ENCODE data around the gene PHF24.

The PHF24 gene

GRCh38 chr9:34984049-34984448 lies 26.0 kb downstream of the PHF24 start:
- Histone ChIP-seq H3K4me3 (ENCODE audit: low read length) (no peak overlapping the region), H3K9me3 (replicated peaks; ENCODE audit: low read length) (no peaks in the 10 kb centered on the region), H3K27me3 (ENCODE audit: control insufficient read depth, insufficient read depth, low read length) (peaks cover 40% of the 10 kb centered on the region), H3K9ac (ENCODE audit: low read depth, low read length) (no peak overlapping the region), H3K4me1 (ENCODE audit: control insufficient read depth, insufficient read depth, low read length) (peaks cover 10% of the 10 kb centered on the region), H3K4me2 (ENCODE audit: low read length) (no peak overlapping the region), H3K36me3 (ENCODE audit: insufficient read depth, low read length) (no peaks in the 10 kb centered on the region)

- H3K4me1 ChIP-seq (ENCODE audit: control insufficient read depth, insufficient read depth, low read length): peaks cover 14% of the 10 kb centered on the region
- no peak overlapping the region for H3K4me3 ChIP-seq (ENCODE audit: low read length)
- H3K9ac ChIP-seq (ENCODE audit: low read depth, low read length): no peak overlapping the region
- peaks cover 27% of the 10 kb centered on the region for H3K27me3 ChIP-seq (ENCODE audit: control insufficient read depth, insufficient read depth, low read length)
- H3K4me2 ChIP-seq (ENCODE audit: low read length): no peak overlapping the region
- no peaks in the 10 kb centered on the region for H3K9me3 ChIP-seq (replicated peaks; ENCODE audit: low read length)
- no peaks in the 10 kb centered on the region for H3K36me3 ChIP-seq (ENCODE audit: insufficient read depth, low read length)
Observed at GRCh38 chr9:34985311-34985899, 27.3 kb downstream of the PHF24 start.

- Histone ChIP-seq H3K27me3 (ENCODE audit: control insufficient read depth, insufficient read depth, low read length) (peaks cover 16% of the 10 kb centered on the region), H3K36me3 (ENCODE audit: insufficient read depth, low read length) (no peaks in the 10 kb centered on the region), H3K4me3 (ENCODE audit: low read length) (no peak overlapping the region), H3K9ac (ENCODE audit: low read depth, low read length) (no peak overlapping the region), H3K4me1 (ENCODE audit: control insufficient read depth, insufficient read depth, low read length) (peaks cover 25% of the 10 kb centered on the region), H3K9me3 (replicated peaks; ENCODE audit: low read length) (no peaks in the 10 kb centered on the region), H3K4me2 (ENCODE audit: low read length) (no peak overlapping the region)
Observed at GRCh38 chr9:34986540-34987047, 28.5 kb downstream of the PHF24 start.

- Histone ChIP-seq H3K4me1 (ENCODE audit: control insufficient read depth, insufficient read depth, low read length) (peaks cover 33% of the 10 kb centered on the region), H3K9ac (ENCODE audit: low read depth, low read length) (no peak overlapping the region), H3K27me3 (ENCODE audit: control insufficient read depth, insufficient read depth, low read length) (peaks cover 14% of the 10 kb centered on the region), H3K9me3 (replicated peaks; ENCODE audit: low read length) (no peaks in the 10 kb centered on the region), H3K36me3 (ENCODE audit: insufficient read depth, low read length) (no peaks in the 10 kb centered on the region), H3K4me2 (ENCODE audit: low read length) (no peak overlapping the region), H3K4me3 (ENCODE audit: low read length) (no peak overlapping the region)
Observed at GRCh38 chr9:34987160-34987901, 29.2 kb downstream of the PHF24 start.

- peak overlapping the region; percentile 80 for H3K9ac ChIP-seq (ENCODE audit: low read depth, low read length)
- H3K4me2 ChIP-seq (ENCODE audit: low read length): peak overlapping the region; percentile 84
- H3K36me3 ChIP-seq (ENCODE audit: insufficient read depth, low read length): no peaks in the 10 kb centered on the region
- H3K4me1 ChIP-seq (ENCODE audit: control insufficient read depth, insufficient read depth, low read length): peaks cover 43% of the 10 kb centered on the region
- H3K9me3 ChIP-seq (replicated peaks; ENCODE audit: low read length): no peaks in the 10 kb centered on the region
- peak overlapping the region; percentile 67 for H3K4me3 ChIP-seq (ENCODE audit: low read length)
- H3K27me3 ChIP-seq (ENCODE audit: control insufficient read depth, insufficient read depth, low read length): peaks cover 4% of the 10 kb centered on the region
Observed at GRCh38 chr9:34988218-34989002, 30.3 kb downstream of the PHF24 start.

GRCh38 chr9:34989003-34989945 lies 31.2 kb downstream of the PHF24 start, which contains the start of gene DNAJB5:
DNAJB5 (plus strand) TSS chr9:34989745; CDS start chr9:34990631, 886 bp downstream.
- H3K4me2 ChIP-seq (ENCODE audit: low read length): peak within 1 kb of the TSS; percentile 90
- H3K9me3 ChIP-seq (replicated peaks; ENCODE audit: low read length): no peaks in the 10 kb centered on the region
- peak within 1 kb of the TSS; percentile 87 for H3K9ac ChIP-seq (ENCODE audit: low read depth, low read length)
- H3K4me1 ChIP-seq (ENCODE audit: control insufficient read depth, insufficient read depth, low read length): peaks cover 52% of the 10 kb centered on the region
- H3K36me3 ChIP-seq (ENCODE audit: insufficient read depth, low read length): no peaks in the 10 kb centered on the region
- peak within 1 kb of the TSS; percentile 82 for H3K4me3 ChIP-seq (ENCODE audit: low read length)
- H3K27me3 ChIP-seq (ENCODE audit: control insufficient read depth, insufficient read depth, low read length): no peaks in the 10 kb centered on the region

- Histone ChIP-seq H3K36me3 (ENCODE audit: insufficient read depth, low read length) (no peaks in the 10 kb centered on the region), H3K27me3 (ENCODE audit: control insufficient read depth, insufficient read depth, low read length) (no peaks in the 10 kb centered on the region), H3K9me3 (replicated peaks; ENCODE audit: low read length) (no peaks in the 10 kb centered on the region), H3K4me2 (ENCODE audit: low read length) (peak overlapping the region; percentile 90), H3K4me3 (ENCODE audit: low read length) (peak overlapping the region; percentile 82), H3K9ac (ENCODE audit: low read depth, low read length) (peak overlapping the region; percentile 87), H3K4me1 (ENCODE audit: control insufficient read depth, insufficient read depth, low read length) (peaks cover 60% of the 10 kb centered on the region)
Observed at GRCh38 chr9:34989946-34990635, 32.0 kb downstream of the PHF24 start.

- Histone ChIP-seq H3K4me3 (ENCODE audit: low read length) (peak overlapping the region; percentile 82), H3K4me1 (ENCODE audit: control insufficient read depth, insufficient read depth, low read length) (peaks cover 69% of the 10 kb centered on the region), H3K36me3 (ENCODE audit: insufficient read depth, low read length) (no peaks in the 10 kb centered on the region), H3K27me3 (ENCODE audit: control insufficient read depth, insufficient read depth, low read length) (no peaks in the 10 kb centered on the region), H3K9me3 (replicated peaks; ENCODE audit: low read length) (no peaks in the 10 kb centered on the region), H3K4me2 (ENCODE audit: low read length) (peak overlapping the region; percentile 90), H3K9ac (ENCODE audit: low read depth, low read length) (no peak overlapping the region)
Observed at GRCh38 chr9:34990908-34991606, 33.0 kb downstream of the PHF24 start.

GRCh38 chr9:34991607-34992375 lies 33.7 kb downstream of the PHF24 start:
- Histone ChIP-seq H3K9me3 (replicated peaks; ENCODE audit: low read length) (no peaks in the 10 kb centered on the region), H3K4me1 (ENCODE audit: control insufficient read depth, insufficient read depth, low read length) (peaks cover 72% of the 10 kb centered on the region), H3K4me3 (ENCODE audit: low read length) (peak overlapping the region; percentile 47), H3K36me3 (ENCODE audit: insufficient read depth, low read length) (peaks cover 6% of the 10 kb centered on the region), H3K9ac (ENCODE audit: low read depth, low read length) (peak overlapping the region; percentile 53), H3K27me3 (ENCODE audit: control insufficient read depth, insufficient read depth, low read length) (no peaks in the 10 kb centered on the region), H3K4me2 (ENCODE audit: low read length) (peak overlapping the region; percentile 70)
